ENCODE data around the gene UBTF.

UBTF gene, protein sequence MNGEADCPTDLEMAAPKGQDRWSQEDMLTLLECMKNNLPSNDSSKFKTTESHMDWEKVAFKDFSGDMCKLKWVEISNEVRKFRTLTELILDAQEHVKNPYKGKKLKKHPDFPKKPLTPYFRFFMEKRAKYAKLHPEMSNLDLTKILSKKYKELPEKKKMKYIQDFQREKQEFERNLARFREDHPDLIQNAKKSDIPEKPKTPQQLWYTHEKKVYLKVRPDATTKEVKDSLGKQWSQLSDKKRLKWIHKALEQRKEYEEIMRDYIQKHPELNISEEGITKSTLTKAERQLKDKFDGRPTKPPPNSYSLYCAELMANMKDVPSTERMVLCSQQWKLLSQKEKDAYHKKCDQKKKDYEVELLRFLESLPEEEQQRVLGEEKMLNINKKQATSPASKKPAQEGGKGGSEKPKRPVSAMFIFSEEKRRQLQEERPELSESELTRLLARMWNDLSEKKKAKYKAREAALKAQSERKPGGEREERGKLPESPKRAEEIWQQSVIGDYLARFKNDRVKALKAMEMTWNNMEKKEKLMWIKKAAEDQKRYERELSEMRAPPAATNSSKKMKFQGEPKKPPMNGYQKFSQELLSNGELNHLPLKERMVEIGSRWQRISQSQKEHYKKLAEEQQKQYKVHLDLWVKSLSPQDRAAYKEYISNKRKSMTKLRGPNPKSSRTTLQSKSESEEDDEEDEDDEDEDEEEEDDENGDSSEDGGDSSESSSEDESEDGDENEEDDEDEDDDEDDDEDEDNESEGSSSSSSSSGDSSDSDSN

DNA sequence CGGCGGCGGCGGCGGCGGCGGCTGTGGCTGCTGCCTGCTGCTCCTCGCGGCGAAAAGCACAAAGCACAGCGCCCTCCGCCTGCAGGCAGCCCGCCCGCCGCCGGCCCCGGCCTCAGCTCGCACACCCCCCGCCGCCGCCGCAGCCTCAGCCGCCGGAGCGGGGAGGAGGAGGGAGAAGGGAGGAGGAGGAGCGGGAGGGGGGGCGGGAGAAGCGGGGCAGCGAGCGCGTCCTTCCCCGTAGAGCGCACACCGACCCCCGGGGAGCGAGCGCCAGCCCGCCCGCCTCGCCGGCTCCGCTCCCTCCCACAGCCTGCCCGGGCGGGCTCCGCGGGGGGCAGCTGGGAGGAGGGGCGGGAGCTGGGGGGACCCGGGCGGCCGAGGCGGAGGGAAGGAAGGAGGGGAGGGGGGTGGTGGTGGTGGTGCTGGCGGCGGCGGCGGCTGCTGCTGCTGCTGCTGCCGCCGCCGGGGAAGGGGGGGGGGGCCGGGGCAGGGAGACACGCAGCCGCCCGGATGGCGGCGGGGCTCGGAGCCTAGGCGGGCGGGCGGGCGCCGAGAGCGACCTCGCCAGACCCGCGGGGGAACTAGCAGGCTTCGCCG is at the start of gene UBTF:
Gene UBTF, minus strand, starts transcription at position 60 of the 597 bp plus-strand sequence. CDS start 1,446 bp downstream, outside the sequence.
- no peaks in the 10 kb centered on the region for H3F3A ChIP-seq (ENCODE audit: insufficient read depth, low read length)
- H3K4me3 ChIP-seq (ENCODE audit: low read depth, low read length, poor library complexity, severe bottlenecking), result peak within 1 kb of the TSS; percentile 86
- no peaks in the 10 kb centered on the region for H4K20me1 ChIP-seq (ENCODE audit: insufficient read depth, low read length)
- H3K4me2 ChIP-seq (ENCODE audit: low read length), result peak within 1 kb of the TSS; percentile 65
- peaks cover 19% of the 10 kb centered on the region for H3K79me2 ChIP-seq (ENCODE audit: insufficient read depth, low read length)
- peak within 1 kb of the TSS; percentile 99 for H3K9ac ChIP-seq (ENCODE audit: low read length)
- no peak for TF ChIP-seq EZH2 (IDR thresholded peaks at IDR 0.05; ENCODE audit: borderline replicate concordance, low read length)
- TF ChIP-seq, protein P1, sequence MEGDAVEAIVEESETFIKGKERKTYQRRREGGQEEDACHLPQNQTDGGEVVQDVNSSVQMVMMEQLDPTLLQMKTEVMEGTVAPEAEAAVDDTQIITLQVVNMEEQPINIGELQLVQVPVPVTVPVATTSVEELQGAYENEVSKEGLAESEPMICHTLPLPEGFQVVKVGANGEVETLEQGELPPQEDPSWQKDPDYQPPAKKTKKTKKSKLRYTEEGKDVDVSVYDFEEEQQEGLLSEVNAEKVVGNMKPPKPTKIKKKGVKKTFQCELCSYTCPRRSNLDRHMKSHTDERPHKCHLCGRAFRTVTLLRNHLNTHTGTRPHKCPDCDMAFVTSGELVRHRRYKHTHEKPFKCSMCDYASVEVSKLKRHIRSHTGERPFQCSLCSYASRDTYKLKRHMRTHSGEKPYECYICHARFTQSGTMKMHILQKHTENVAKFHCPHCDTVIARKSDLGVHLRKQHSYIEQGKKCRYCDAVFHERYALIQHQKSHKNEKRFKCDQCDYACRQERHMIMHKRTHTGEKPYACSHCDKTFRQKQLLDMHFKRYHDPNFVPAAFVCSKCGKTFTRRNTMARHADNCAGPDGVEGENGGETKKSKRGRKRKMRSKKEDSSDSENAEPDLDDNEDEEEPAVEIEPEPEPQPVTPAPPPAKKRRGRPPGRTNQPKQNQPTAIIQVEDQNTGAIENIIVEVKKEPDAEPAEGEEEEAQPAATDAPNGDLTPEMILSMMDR (IDR thresholded peaks at IDR 0.05; ENCODE audit: low read length), result no peak
- H3K36me3 ChIP-seq (ENCODE audit: insufficient read depth, low read length), result peaks cover 33% of the 10 kb centered on the region
- peaks cover 39% of the 10 kb centered on the region for H3K4me1 ChIP-seq (ENCODE audit: insufficient read depth, low read length, severe bottlenecking)
- H2AFZ ChIP-seq (ENCODE audit: low read length), result no peak within 1 kb of the TSS
- H3K27me3 ChIP-seq (ENCODE audit: insufficient read depth, low read length), result no peaks in the 10 kb centered on the region
- peak within 1 kb of the TSS; percentile 85 for H3K27ac ChIP-seq (ENCODE audit: low read depth, low read length, poor library complexity, severe bottlenecking)
- no peaks in the 10 kb centered on the region for H3K9me3 ChIP-seq (ENCODE audit: low read length)
- H3K9me2 ChIP-seq (ENCODE audit: low read depth, low read length), result no peaks in the 10 kb centered on the region

DNA sequence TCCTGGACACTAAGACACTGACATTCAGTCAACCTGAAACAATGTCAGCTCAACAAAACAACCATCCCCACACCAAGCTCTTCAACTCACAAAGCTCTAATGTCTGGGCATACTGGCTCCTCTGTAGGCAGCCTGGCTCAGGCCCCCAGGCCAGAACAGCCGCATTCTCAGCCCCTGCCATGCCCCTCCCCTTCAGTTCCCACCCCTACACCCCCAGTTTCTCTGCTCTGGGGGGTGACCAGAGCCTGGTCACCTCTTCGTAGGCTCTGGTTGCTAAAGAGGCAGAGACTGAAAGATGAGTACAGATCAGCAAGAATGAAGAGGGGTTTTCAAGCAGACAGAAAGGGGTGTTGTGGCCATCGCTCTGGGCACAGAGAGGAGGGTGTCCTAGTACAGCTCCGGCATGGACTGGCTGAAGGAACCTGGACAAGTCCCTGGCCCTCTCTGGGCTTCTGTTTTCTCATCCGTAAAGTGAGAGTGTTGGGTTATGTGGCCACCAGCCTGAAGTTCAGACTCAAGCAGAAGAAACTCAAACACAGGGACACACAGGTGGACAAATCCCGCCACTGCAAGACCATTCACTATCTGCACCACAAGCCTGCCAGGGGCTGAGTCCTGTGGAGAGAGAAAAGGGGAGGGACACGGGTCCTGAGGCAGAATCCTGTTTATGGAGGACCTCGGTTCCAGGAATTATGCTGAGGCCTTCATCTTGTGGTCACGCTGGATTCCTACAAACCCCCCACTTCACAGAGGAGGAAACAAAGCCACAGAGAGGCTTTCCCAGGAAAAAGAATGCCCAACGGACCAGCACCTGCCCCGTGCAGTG is 49.4 kb upstream of the UBTF start:
- Histone ChIP-seq H3K4me1 (ENCODE audit: insufficient read depth, low read length, severe bottlenecking) (no peaks in the 10 kb centered on the region), H3K79me2 (ENCODE audit: insufficient read depth, low read length) (no peaks in the 10 kb centered on the region), H3K27me3 (ENCODE audit: insufficient read depth, low read length) (no peaks in the 10 kb centered on the region), H2AFZ (ENCODE audit: low read length) (no peak overlapping the region), H3K4me2 (ENCODE audit: low read length) (no peak overlapping the region), H3K4me3 (ENCODE audit: low read depth, low read length, poor library complexity, severe bottlenecking) (no peak overlapping the region), H3K27ac (ENCODE audit: low read depth, low read length, poor library complexity, severe bottlenecking) (no peak overlapping the region), H4K20me1 (ENCODE audit: insufficient read depth, low read length) (no peaks in the 10 kb centered on the region), H3K9ac (ENCODE audit: low read length) (no peak overlapping the region), H3K36me3 (ENCODE audit: insufficient read depth, low read length) (no peaks in the 10 kb centered on the region), H3K9me2 (ENCODE audit: low read depth, low read length) (no peaks in the 10 kb centered on the region), H3F3A (ENCODE audit: insufficient read depth, low read length) (no peaks in the 10 kb centered on the region), H3K9me3 (ENCODE audit: low read length) (no peaks in the 10 kb centered on the region)
- TF ChIP-seq EZH2 (IDR thresholded peaks at IDR 0.05; ENCODE audit: borderline replicate concordance, low read length), result no peak
- TF ChIP-seq, protein P1 (IDR thresholded peaks at IDR 0.05; ENCODE audit: low read length), result no peak
